RWPE2 (cell line): ENCODE data around the gene CACNA2D3.

Experiments used
- ATAC-seq: fragments of 200-7000 bp; cut with Tn5 transposase; 3 replicates; pipeline ENCODE4 v1.9.1; 2021; ENCODE audit warnings: low read depth
- DNase-seq: peaks from one replicate; pipeline ENCODE4 v3.0.0-alpha.2; 2020; ENCODE audit warnings: low spot score
- H3K27ac ChIP-seq: fragments of 450-650 bp; 2 replicates; pipeline ENCODE4 v1.5.1; 2017; ENCODE audit warnings: mild to moderate bottlenecking; ENCODE audit not compliant: poor library complexity, severe bottlenecking
- H3K27me3 ChIP-seq: fragments of 250-450 bp; sonication (Bioruptor Pico); 2 replicates; pipeline ENCODE4 v1.5.1; 2021; ENCODE audit warnings: mild to moderate bottlenecking, moderate library complexity; ENCODE audit not compliant: insufficient read depth, poor library complexity, severe bottlenecking
- H3K36me3 ChIP-seq: fragments of 250-450 bp; sonication (Bioruptor Pico); 2 replicates; pipeline ENCODE4 v1.5.1; 2020; ENCODE audit warnings: low read depth, mild to moderate bottlenecking, moderate library complexity
- H3K4me1 ChIP-seq: fragments of 250-450 bp; sonication (Bioruptor Pico); 2 replicates; pipeline ENCODE4 v1.5.1; 2021; ENCODE audit warnings: mild to moderate bottlenecking, moderate library complexity; ENCODE audit not compliant: insufficient read depth, poor library complexity, severe bottlenecking
- H3K4me3 ChIP-seq: fragments of 250-450 bp; sonication (Bioruptor Pico); 2 replicates; pipeline ENCODE4 v1.5.1; 2021; ENCODE audit warnings: mild to moderate bottlenecking, moderate library complexity; ENCODE audit not compliant: severe bottlenecking
- H3K9me3 ChIP-seq: fragments of 250-450 bp; sonication (Bioruptor Pico); 2 replicates; pipeline ENCODE4 v1.5.1; 2021; ENCODE audit warnings: mild to moderate bottlenecking, moderate library complexity; ENCODE audit not compliant: severe bottlenecking
- CTCF ChIP-seq: fragments of 450-650 bp; IDR thresholded peaks from one replicate; pipeline ENCODE4 v1.5.1; 2017; ENCODE audit warnings: mild to moderate bottlenecking, moderate library complexity; ENCODE audit not compliant: poor library complexity, severe bottlenecking

Gene CACNA2D3

GRCh38 chr3:54685213-54685612, 562.9 kb downstream of the CACNA2D3 start:
- Histone ChIP-seq H3K27me3 (no peaks in the 10 kb centered on the region), H3K9me3 (no peaks in the 10 kb centered on the region), H3K27ac (no peak overlapping the region), H3K4me1 (no peaks in the 10 kb centered on the region), H3K4me3 (no peak overlapping the region), H3K36me3 (no peaks in the 10 kb centered on the region)
- DNase-seq, result no peak
- no peak for ATAC-seq
- TF ChIP-seq CTCF, result no peak

DNA sequence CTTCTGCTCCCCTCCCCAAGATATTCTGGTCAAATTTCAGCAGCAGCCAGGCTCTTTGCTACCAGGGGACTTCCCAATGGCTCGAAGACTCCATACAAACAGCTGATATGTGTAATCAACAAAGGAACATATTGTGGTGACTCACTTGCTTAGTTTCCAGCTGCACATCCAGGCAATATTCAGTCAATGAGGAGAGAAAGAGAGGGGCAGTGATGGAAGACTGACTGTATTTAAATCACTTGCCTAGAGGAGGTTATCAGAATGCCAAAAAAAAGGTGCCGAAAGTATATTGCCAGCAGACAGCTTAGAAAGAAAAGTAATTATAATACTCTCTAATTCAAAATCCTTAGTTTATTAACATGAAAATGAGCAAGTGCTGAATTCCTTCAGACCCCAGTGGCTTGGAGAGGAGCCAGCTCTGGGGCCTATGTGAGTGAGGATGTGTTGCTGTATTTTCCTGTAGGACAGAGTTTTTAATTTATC, 569.0 kb downstream of the CACNA2D3 start:
- H3K27ac ChIP-seq, result no peak overlapping the region
- H3K36me3 ChIP-seq, result no peaks in the 10 kb centered on the region
- DNase-seq, result no peak
- no peaks in the 10 kb centered on the region for H3K4me1 ChIP-seq
- no peaks in the 10 kb centered on the region for H3K27me3 ChIP-seq
- no peak overlapping the region for H3K4me3 ChIP-seq
- no peak for ATAC-seq
- no peaks in the 10 kb centered on the region for H3K9me3 ChIP-seq
- no peak for TF ChIP-seq CTCF

GRCh38 chr3:54696313-54696712, 574.0 kb downstream of the CACNA2D3 start:
- H3K4me3 ChIP-seq, result no peak overlapping the region
- no peak for TF ChIP-seq CTCF

GRCh38 chr3:54698054-54698453, 575.7 kb downstream of the CACNA2D3 start:
- Histone ChIP-seq H3K27ac (no peak overlapping the region), H3K9me3 (no peaks in the 10 kb centered on the region), H3K36me3 (no peaks in the 10 kb centered on the region), H3K27me3 (no peaks in the 10 kb centered on the region), H3K4me3 (no peak overlapping the region), H3K4me1 (no peaks in the 10 kb centered on the region)
- DNase-seq (no peak), ATAC-seq (no peak)
- no peak for TF ChIP-seq CTCF

More at GRCh38 chr3:54696313-54696712, 574.0 kb downstream of the CACNA2D3 start:
- DNase-seq (no peak), ATAC-seq (peak; percentile 50; the same call in 2 of the 3 replicates)
- Histone ChIP-seq H3K36me3 (no peaks in the 10 kb centered on the region), H3K4me1 (no peaks in the 10 kb centered on the region), H3K9me3 (no peaks in the 10 kb centered on the region), H3K27me3 (no peaks in the 10 kb centered on the region), H3K27ac (no peak overlapping the region)

- H3K4me3 ChIP-seq, result no peak overlapping the region
- no peak for DNase-seq
- H3K36me3 ChIP-seq, result no peaks in the 10 kb centered on the region
- TF ChIP-seq CTCF, result no peak
- H3K27ac ChIP-seq, result no peak overlapping the region
- no peaks in the 10 kb centered on the region for H3K9me3 ChIP-seq
- H3K4me1 ChIP-seq, result no peaks in the 10 kb centered on the region
- ATAC-seq, result no peak
- H3K27me3 ChIP-seq, result no peaks in the 10 kb centered on the region
Observed at GRCh38 chr3:54703923-54704322, 581.6 kb downstream of the CACNA2D3 start.
